IPS-20b (cell line): ENCODE results near the gene ACOT11.

Experiments used
- H3K27ac ChIP-seq: one replicate; pipeline ENCODE4 v1.5.1; 2013; ENCODE audit warnings: low read length
- H3K27me3 ChIP-seq: 2 replicates; pipeline ENCODE4 v1.6.1; 2013; ENCODE audit warnings: mild to moderate bottlenecking, low read length, inconsistent platforms; ENCODE audit not compliant: insufficient read depth
- H3K36me3 ChIP-seq: 2 replicates; pipeline ENCODE4 v1.6.1; 2013; ENCODE audit warnings: low read depth, mild to moderate bottlenecking, inconsistent platforms, low read length, moderate library complexity; ENCODE audit not compliant: insufficient read depth
- H3K4me1 ChIP-seq: 2 replicates; pipeline ENCODE4 v1.6.1; 2013; ENCODE audit warnings: mild to moderate bottlenecking, control low read depth, inconsistent platforms, low read length, moderate library complexity; ENCODE audit not compliant: insufficient read depth
- H3K4me3 ChIP-seq: 2 replicates; pipeline ENCODE4 v1.5.1; 2013; ENCODE audit warnings: mild to moderate bottlenecking, low read length, inconsistent platforms
- H3K9ac ChIP-seq: 2 replicates; pipeline ENCODE4 v1.6.1; 2013; ENCODE audit warnings: low read depth, mild to moderate bottlenecking, inconsistent platforms, low read length, moderate library complexity
- H3K9me3 ChIP-seq: 2 replicates; pipeline ENCODE4 v1.6.1; 2013; ENCODE audit warnings: mild to moderate bottlenecking, low read depth, low read length, inconsistent platforms; ENCODE audit not compliant: insufficient read depth

The ACOT11 gene

GRCh38 chr1:54607821-54608565, 60.0 kb downstream of the ACOT11 start:
- H3K4me3 ChIP-seq = no peak overlapping the region
- H3K9ac ChIP-seq = no peak overlapping the region
- H3K4me1 ChIP-seq = peaks cover 4% of the 10 kb centered on the region; the same call in 1 of the 2 replicates
- H3K9me3 ChIP-seq = no peaks in the 10 kb centered on the region
- H3K27ac ChIP-seq = no peak overlapping the region
- no peaks in the 10 kb centered on the region for H3K27me3 ChIP-seq
- H3K36me3 ChIP-seq = no peaks in the 10 kb centered on the region

- no peaks in the 10 kb centered on the region for H3K9me3 ChIP-seq
- H3K9ac ChIP-seq = no peak overlapping the region
- no peaks in the 10 kb centered on the region for H3K36me3 ChIP-seq
- no peak overlapping the region for H3K4me3 ChIP-seq
- peaks cover 4% of the 10 kb centered on the region; the same call in 1 of the 2 replicates for H3K4me1 ChIP-seq
- H3K27ac ChIP-seq = no peak overlapping the region
- H3K27me3 ChIP-seq = no peaks in the 10 kb centered on the region
Observed at GRCh38 chr1:54608566-54609230, 60.7 kb downstream of the ACOT11 start.

GRCh38 chr1:54609301-54609921, 61.4 kb downstream of the ACOT11 start:
- H3K27ac ChIP-seq = no peak overlapping the region
- H3K9me3 ChIP-seq = no peaks in the 10 kb centered on the region
- no peaks in the 10 kb centered on the region for H3K36me3 ChIP-seq
- peaks cover 4% of the 10 kb centered on the region; the same call in 1 of the 2 replicates for H3K4me1 ChIP-seq
- H3K27me3 ChIP-seq = no peaks in the 10 kb centered on the region
- no peak overlapping the region for H3K9ac ChIP-seq
- no peak overlapping the region for H3K4me3 ChIP-seq

- no peaks in the 10 kb centered on the region for H3K9me3 ChIP-seq
Observed at GRCh38 chr1:54610048-54610447, 62.0 kb downstream of the ACOT11 start.

GRCh38 chr1:54610601-54611580, 62.9 kb downstream of the ACOT11 start:
- H3K9ac ChIP-seq = no peak overlapping the region

More at GRCh38 chr1:54610048-54610447, 62.0 kb downstream of the ACOT11 start:
- Histone ChIP-seq H3K9ac (no peak overlapping the region), H3K4me3 (no peak overlapping the region), H3K36me3 (no peaks in the 10 kb centered on the region), H3K27ac (no peak overlapping the region), H3K27me3 (no peaks in the 10 kb centered on the region), H3K4me1 (peaks cover 4% of the 10 kb centered on the region; the same call in 1 of the 2 replicates)

GRCh38 chr1:54611621-54612020, 63.6 kb downstream of the ACOT11 start:
- Histone ChIP-seq H3K4me1 (peaks cover 4% of the 10 kb centered on the region; the same call in 1 of the 2 replicates), H3K27me3 (no peaks in the 10 kb centered on the region), H3K9me3 (no peaks in the 10 kb centered on the region), H3K9ac (no peak overlapping the region), H3K4me3 (no peak overlapping the region), H3K36me3 (no peaks in the 10 kb centered on the region), H3K27ac (no peak overlapping the region)

More at GRCh38 chr1:54610601-54611580, 62.9 kb downstream of the ACOT11 start:
- Histone ChIP-seq H3K4me1 (peaks cover 4% of the 10 kb centered on the region; the same call in 1 of the 2 replicates), H3K9me3 (no peaks in the 10 kb centered on the region), H3K27me3 (no peaks in the 10 kb centered on the region), H3K4me3 (no peak overlapping the region), H3K36me3 (no peaks in the 10 kb centered on the region), H3K27ac (no peak overlapping the region)

GRCh38 chr1:54614024-54614423, 66.0 kb downstream of the ACOT11 start:
- Histone ChIP-seq H3K9me3 (no peaks in the 10 kb centered on the region), H3K27ac (no peak overlapping the region), H3K4me1 (peaks cover 4% of the 10 kb centered on the region; the same call in 1 of the 2 replicates), H3K4me3 (no peak overlapping the region), H3K27me3 (no peaks in the 10 kb centered on the region), H3K36me3 (no peaks in the 10 kb centered on the region), H3K9ac (no peak overlapping the region)

GRCh38 chr1:54614563-54614962, 66.5 kb downstream of the ACOT11 start:
- Histone ChIP-seq H3K27me3 (no peaks in the 10 kb centered on the region), H3K36me3 (no peaks in the 10 kb centered on the region), H3K9me3 (no peaks in the 10 kb centered on the region), H3K27ac (no peak overlapping the region), H3K4me3 (no peak overlapping the region), H3K4me1 (peaks cover 4% of the 10 kb centered on the region; the same call in 1 of the 2 replicates), H3K9ac (no peak overlapping the region)

- H3K4me1 ChIP-seq = peaks cover 1% of the 10 kb centered on the region; the same call in 1 of the 2 replicates
- H3K9me3 ChIP-seq = no peaks in the 10 kb centered on the region
- H3K4me3 ChIP-seq = no peak overlapping the region
- H3K9ac ChIP-seq = no peak overlapping the region
- H3K27ac ChIP-seq = no peak overlapping the region
- no peaks in the 10 kb centered on the region for H3K36me3 ChIP-seq
- no peaks in the 10 kb centered on the region for H3K27me3 ChIP-seq
Observed at GRCh38 chr1:54615531-54616279, 67.7 kb downstream of the ACOT11 start.

- Histone ChIP-seq H3K36me3 (no peaks in the 10 kb centered on the region), H3K27me3 (no peaks in the 10 kb centered on the region), H3K9ac (no peak overlapping the region), H3K4me3 (no peak overlapping the region), H3K27ac (no peak overlapping the region), H3K4me1 (no peaks in the 10 kb centered on the region), H3K9me3 (no peaks in the 10 kb centered on the region)
Observed at GRCh38 chr1:54619749-54620148, 71.7 kb downstream of the ACOT11 start.
